H1 (cell line): ENCODE results near the gene SOX6. TPM values are rescaled to one million over a fixed set of nuclear protein-coding genes. Genes with fewer than 3 reads are reported as not detected.

ENCODE experiments used
- CTCF ChIA-PET: fragments of 300-600 bp; sonication (Branson Sonifier 250); formaldehyde crosslinking; loops from one replicate; lab custom pipeline; 2021; ENCODE audit not compliant: partially characterized antibody; lab: Charles Lee
- POLR2A ChIA-PET: fragments of 300-600 bp; sonication (Branson Sonifier 250); formaldehyde crosslinking; loops from one replicate; lab custom pipeline; 2021; ENCODE audit warnings: inconsistent platforms; ENCODE audit not compliant: partially characterized antibody; lab: Charles Lee
- DNase-seq, 2 experiments: peaks; one replicate each; pipeline versions ENCODE4 v3.0.0 to v3.0.0-alpha.2; 2010 to 2022; ENCODE audit warnings: low spot score in 2 of 2, low read depth in 1 of 2, mixed read lengths in 1 of 2
- FAIRE-seq: peaks from 2 replicates; lab custom pipeline; 2011; peaks lifted over from hg19 to GRCh38; lab: Jason Lieb, UNC
- H2AFZ ChIP-seq: 2 replicates; pipeline ENCODE4 v1.8.1; 2012; ENCODE audit warnings: low read length, inconsistent platforms
- H2AK5ac ChIP-seq: 2 replicates; pipeline ENCODE4 v1.6.1; 2013; ENCODE audit warnings: low read depth, low read length
- H2BK120ac ChIP-seq: replicated peaks from 2 replicates; pipeline ENCODE3; 2013; ENCODE audit warnings: low read depth, low read length, inconsistent platforms
- H2BK12ac ChIP-seq: 2 replicates; pipeline ENCODE4 v1.6.1; 2013; ENCODE audit warnings: low read depth, low read length
- H2BK15ac ChIP-seq: 2 replicates; pipeline ENCODE4 v1.6.1; 2013; ENCODE audit warnings: low read length
- H2BK20ac ChIP-seq: 2 replicates; pipeline ENCODE4 v1.6.1; 2013; ENCODE audit warnings: low read length
- H2BK5ac ChIP-seq: 2 replicates; pipeline ENCODE4 v1.6.1; 2013; ENCODE audit warnings: low read depth, low read length
- H3K14ac ChIP-seq: 2 replicates; pipeline ENCODE4 v1.6.1; 2013; ENCODE audit warnings: inconsistent platforms; ENCODE audit not compliant: insufficient read length
- H3K18ac ChIP-seq: 2 replicates; pipeline ENCODE4 v1.6.1; 2013; ENCODE audit warnings: low read length; ENCODE audit errors: extremely low read depth
- H3K23ac ChIP-seq: 2 replicates; pipeline ENCODE4 v1.6.1; 2013; ENCODE audit warnings: inconsistent platforms; ENCODE audit not compliant: insufficient read length
- H3K23me2 ChIP-seq: 2 replicates; pipeline ENCODE4 v1.6.1; 2013; ENCODE audit warnings: low read depth, low read length
- H3K27ac ChIP-seq: 2 replicates; pipeline ENCODE4 v1.6.1; 2011; ENCODE audit warnings: low read depth, low read length, inconsistent platforms
- H3K27me3 ChIP-seq, 4 experiments: replicated peaks in 1 of 4; 1 replicate in 1 of 4; 2 replicates in 3 of 4; pipeline versions ENCODE4 v1.6.1 to v1.8.1; 2011 to 2013; ENCODE audit warnings: low read length in 3 of 4, mild to moderate bottlenecking in 3 of 4, inconsistent platforms in 2 of 4, mixed read lengths in 2 of 4, moderate library complexity in 1 of 4; ENCODE audit not compliant: control insufficient read depth in 3 of 4, insufficient read depth in 3 of 4; ENCODE audit errors: extremely low read depth in 1 of 4
- H3K36me3 ChIP-seq, 4 experiments: 2 replicates each; pipeline versions ENCODE4 v1.6.1 to v1.8.1; 2011 to 2013; ENCODE audit warnings: mild to moderate bottlenecking in 4 of 4, low read length in 3 of 4, moderate library complexity in 2 of 4, control low read depth in 1 of 4, inconsistent platforms in 1 of 4; ENCODE audit not compliant: insufficient read depth in 4 of 4, control insufficient read depth in 2 of 4
- H3K4ac ChIP-seq: replicated peaks from 2 replicates; pipeline ENCODE3; 2013; ENCODE audit warnings: low read length, low read depth, mixed read lengths, inconsistent platforms; ENCODE audit not compliant: insufficient read length
- H3K4me1 ChIP-seq, 4 experiments: replicated peaks in 1 of 4; 1 replicate in 1 of 4; 2 replicates in 3 of 4; pipeline versions ENCODE4 v1.6.1 to v1.8.1; 2011 to 2013; ENCODE audit warnings: low read length in 3 of 4, inconsistent platforms in 2 of 4, mixed read lengths in 1 of 4; ENCODE audit not compliant: insufficient read depth in 4 of 4, control insufficient read depth in 3 of 4
- H3K4me2 ChIP-seq, 2 experiments: 2 replicates each; pipeline versions ENCODE4 v1.6.1 to v1.8.1; 2011 to 2013; ENCODE audit warnings: low read depth in 2 of 2, low read length in 2 of 2, control low read depth in 1 of 2, inconsistent platforms in 1 of 2, mild to moderate bottlenecking in 1 of 2; ENCODE audit not compliant: insufficient read depth in 1 of 2
- H3K4me3 ChIP-seq, 4 experiments: fragments of 200-600, 300-600 bp in 1 of 4; sonication (generic), shearing (Covaris generic), sonication (Bioruptor Twin) in 1 of 4; 2 replicates each; pipeline versions ENCODE4 v1.5.1 to v1.8.1; 2011 to 2016; ENCODE audit warnings: low read length in 4 of 4, low read depth in 3 of 4, control low read depth in 2 of 4, inconsistent platforms in 2 of 4, mild to moderate bottlenecking in 2 of 4, mixed read lengths in 1 of 4, moderate library complexity in 1 of 4; ENCODE audit not compliant: insufficient read depth in 2 of 4; ENCODE audit errors: extremely low read depth in 1 of 4
- H3K56ac ChIP-seq: replicated peaks from 2 replicates; pipeline ENCODE3; 2013; ENCODE audit warnings: low read depth, mild to moderate bottlenecking, mixed read lengths, low read length, inconsistent platforms; ENCODE audit not compliant: insufficient read length
- H3K79me1 ChIP-seq: 2 replicates; pipeline ENCODE4 v1.6.1; 2013; ENCODE audit warnings: low read depth, low read length, control low read depth
- H3K79me2 ChIP-seq, 2 experiments: 2 replicates each; pipeline versions ENCODE4 v1.6.1 to v1.8.1; 2012 to 2013; ENCODE audit warnings: low read length in 2 of 2, mild to moderate bottlenecking in 2 of 2, inconsistent platforms in 1 of 2; ENCODE audit not compliant: insufficient read depth in 2 of 2, control insufficient read depth in 1 of 2
- H3K9ac ChIP-seq, 4 experiments: replicated peaks in 1 of 4; 1 replicate in 1 of 4; 2 replicates in 3 of 4; pipeline versions ENCODE4 v1.6.1 to v1.8.1; 2011 to 2013; ENCODE audit warnings: low read depth in 3 of 4, low read length in 3 of 4, control low read depth in 2 of 4, mild to moderate bottlenecking in 2 of 4, moderate library complexity in 2 of 4, inconsistent platforms in 1 of 4; ENCODE audit errors: extremely low read depth in 1 of 4
- H3K9me3 ChIP-seq, 2 experiments: 2 replicates each; pipeline versions ENCODE4 v1.6.1 to v1.8.1; 2012 to 2013; ENCODE audit warnings: mild to moderate bottlenecking in 2 of 2, moderate library complexity in 2 of 2, control low read depth in 1 of 2, inconsistent platforms in 1 of 2, low read depth in 1 of 2, low read length in 1 of 2, mixed read lengths in 1 of 2; ENCODE audit not compliant: insufficient read depth in 2 of 2
- H4K20me1 ChIP-seq, 2 experiments: replicated peaks in 1 of 2; 2 replicates each; pipeline versions ENCODE3 to v1.8.1; 2011 to 2013; ENCODE audit warnings: inconsistent platforms in 2 of 2, low read length in 2 of 2, mild to moderate bottlenecking in 1 of 2; ENCODE audit not compliant: insufficient read depth in 2 of 2, control insufficient read depth in 1 of 2
- H4K5ac ChIP-seq: 2 replicates; pipeline ENCODE4 v1.6.1; 2013; ENCODE audit warnings: low read length, low read depth, mixed read lengths, inconsistent platforms; ENCODE audit not compliant: insufficient read length
- H4K8ac ChIP-seq: 2 replicates; pipeline ENCODE4 v1.8.0; 2013; ENCODE audit warnings: mild to moderate bottlenecking, moderate library complexity, low read length, inconsistent platforms; ENCODE audit not compliant: insufficient read depth; ENCODE audit errors: extremely low read depth
- H4K91ac ChIP-seq: replicated peaks from 2 replicates; pipeline ENCODE3; 2013; ENCODE audit warnings: low read length, mixed read lengths, inconsistent platforms; ENCODE audit not compliant: insufficient read length
- ATF2 ChIP-seq: IDR thresholded peaks from 2 replicates; pipeline ENCODE4 v1.6.1; 2012; ENCODE audit warnings: low read length, inconsistent platforms
- BACH1 ChIP-seq: IDR thresholded peaks from 2 replicates; pipeline ENCODE4 v1.6.1; 2012; ENCODE audit warnings: low read length, improper control_type of control experiment
- CBX8 ChIP-seq: fragments of 300-800, 300-1000 bp; sonication (generic); IDR thresholded peaks from 2 replicates; pipeline ENCODE4 v1.7.1; 2016; ENCODE audit warnings: low read depth, low read length, borderline replicate concordance
- CHD1 ChIP-seq: IDR thresholded peaks from 2 replicates; pipeline ENCODE4 v1.6.1; 2012; ENCODE audit warnings: low read depth, low read length, improper control_type of control experiment
- EGR1 ChIP-seq: IDR thresholded peaks from 2 replicates; pipeline ENCODE4 v1.6.1; 2011; ENCODE audit warnings: low read depth, low read length, borderline replicate concordance
- HDAC2 ChIP-seq, 2 experiments: fragments of 300-600 bp in 1 of 2; sonication (generic) in 1 of 2; IDR thresholded peaks; 2 replicates each; pipeline ENCODE4 v1.6.1; 2011 to 2012; ENCODE audit warnings: low read depth in 2 of 2, low read length in 2 of 2, mild to moderate bottlenecking in 2 of 2, moderate library complexity in 2 of 2, borderline replicate concordance in 1 of 2, inconsistent platforms in 1 of 2
- MAFK ChIP-seq: IDR thresholded peaks from 2 replicates; pipeline ENCODE4 v1.6.1; 2012; ENCODE audit warnings: low read depth, mild to moderate bottlenecking, improper control_type of control experiment, low read length
- PHF8 ChIP-seq: fragments of 200-600 bp; sonication (generic); conservative IDR thresholded peaks from 2 replicates; pipeline ENCODE4 v1.7.1; 2012; ENCODE audit warnings: low read depth, mild to moderate bottlenecking, inconsistent platforms, low read length, moderate library complexity
- POU5F1 ChIP-seq: IDR thresholded peaks from 2 replicates; pipeline ENCODE4 v1.6.1; 2011; ENCODE audit warnings: low read depth, mild to moderate bottlenecking, low read length, moderate library complexity
- RAD21 ChIP-seq, 2 experiments: IDR thresholded peaks in 1 of 2; conservative IDR thresholded peaks in 1 of 2; 2 replicates each; pipeline ENCODE4 v1.6.1; 2011; ENCODE audit warnings: low read depth in 2 of 2, low read length in 2 of 2, improper control_type of control experiment in 1 of 2, inconsistent platforms in 1 of 2, mild to moderate bottlenecking in 1 of 2, moderate library complexity in 1 of 2
- RNF2 ChIP-seq: fragments of 200-900, 300-1000 bp; sonication (generic); IDR thresholded peaks from 2 replicates; pipeline ENCODE4 v1.7.1; 2016; ENCODE audit warnings: borderline replicate concordance, low read depth, mild to moderate bottlenecking, antibody characterized with exemption, low read length; ENCODE audit not compliant: poor library complexity, severe bottlenecking; ENCODE audit errors: missing control alignments
- SAP30 ChIP-seq: fragments of 300-600 bp; sonication (generic); IDR thresholded peaks from 2 replicates; pipeline ENCODE4 v1.7.1; 2012; ENCODE audit warnings: low read length, moderate library complexity, mild to moderate bottlenecking, inconsistent platforms; ENCODE audit not compliant: insufficient read depth, insufficient replicate concordance
- SRF ChIP-seq: IDR thresholded peaks from 2 replicates; pipeline ENCODE4 v1.6.1; 2011; ENCODE audit warnings: mild to moderate bottlenecking, low read depth, low read length, moderate library complexity
- polyA plus RNA-seq, 7 experiments: library from polyadenylated mRNA; depleted of rRNA in 3 of 7; stranded (reverse) in 5 of 7; unstranded in 2 of 7; fragments of >200 nt in 5 of 7; fragments of 200-250 nt in 2 of 7; gene quantifications; 1 replicate in 5 of 7; 2 replicates in 1 of 7; 4 replicates in 1 of 7; pipeline versions ENCODE4 v1.2.1 to v1.2.3, GENCODE V29; 2011 to 2013; ENCODE audit warnings: missing spikeins in 2 of 7, mixed read lengths in 2 of 7
- total RNA-seq: library from RNA; stranded (reverse); fragmentation: NEBNext Ultra II Directional; extraction: Animal tissue kit (Norgen Biotek cat#: 25700); gene quantifications from 2 replicates; pipeline ENCODE4 v1.2.1, GENCODE V29; 2021

Gene SOX6
- total and polyA plus RNA-seq, 2 of the 8 experiments (the other 6 are each of a cell fraction or from before 2014, with no cell fraction given): 0.09 TPM; not detected in 1

GRCh38 chr11:15927864-15928217 lies 428.5 kb downstream of the SOX6 start:
- H3K36me3 ChIP-seq: no peaks in the 10 kb centered on the region
- H3K79me2 ChIP-seq: no peaks in the 10 kb centered on the region
- no peaks in the 10 kb centered on the region for H3K27me3 ChIP-seq
- no peaks in the 10 kb centered on the region for H3K4me1 ChIP-seq
- no peak overlapping the region for H2BK15ac ChIP-seq
- no peaks in the 10 kb centered on the region for H4K20me1 ChIP-seq
- H3K4me3 ChIP-seq: no peak overlapping the region
- H3K27ac ChIP-seq: no peak overlapping the region
- H4K5ac ChIP-seq: no peak overlapping the region
- ChIA-PET CTCF (interaction anchor here (1.1 to 1.9 kb wide), 4 partner anchors 9 to 74 kb away, joined by 3 to 7 read pairs (median 6); no protein-coding TSS in a partner anchor), POLR2A (no interaction called here)
- H3K23ac ChIP-seq: no peak overlapping the region
- H2BK5ac ChIP-seq: no peak overlapping the region
- no peak for DNase-seq
- H2BK20ac ChIP-seq: no peak overlapping the region
- H2AK5ac ChIP-seq: no peak overlapping the region
- no peak overlapping the region for H2AFZ ChIP-seq
- H2BK120ac ChIP-seq: no peak overlapping the region
- H4K8ac ChIP-seq: no peak overlapping the region
- H3K56ac ChIP-seq: no peak overlapping the region
- H3K4me2 ChIP-seq: no peak overlapping the region
- H3K9ac ChIP-seq: no peak overlapping the region
- H3K79me1 ChIP-seq: no peaks in the 10 kb centered on the region
- no peak overlapping the region for H4K91ac ChIP-seq
- no peak for FAIRE-seq
- no peaks in the 10 kb centered on the region for H3K23me2 ChIP-seq
- no peak overlapping the region for H3K18ac ChIP-seq
- peaks cover 0 to 4% of the 10 kb centered on the region in 2 experiments; a peak in 1 of 4 replicates for H3K9me3 ChIP-seq
- no peak overlapping the region for H3K4ac ChIP-seq
- H2BK12ac ChIP-seq: no peak overlapping the region
- H3K14ac ChIP-seq: no peak overlapping the region
- TF ChIP-seq CBX8 (no peak), BACH1 (no peak), EGR1 (no peak), HDAC2 (IDR thresholded peaks at IDR 0.05; ENCODE audit: borderline replicate concordance in 1 of 2, low read depth in 2 of 2, low read length in 2 of 2) (no peak), PHF8 (no peak), POU5F1 (no peak), ATF2 (no peak), RAD21 (IDR thresholded peaks at IDR 0.05 in 1 of 2, conservative IDR thresholded peaks at IDR 0.05 in 1 of 2; ENCODE audit: low read depth in 2 of 2, low read length in 2 of 2) (no peak), MAFK (no peak), SRF (no peak), RNF2 (no peak), SAP30 (no peak), CHD1 (no peak)
